Epidermal melanocyte (primary cell): Measurements from ENCODE around the gene BLM.

Source experiments
- DNase-seq: peaks from one replicate; pipeline ENCODE4 v3.0.0; 2011; ENCODE audit warnings: low spot score; ENCODE audit not compliant: insufficient read length

Gene BLM

DNA sequence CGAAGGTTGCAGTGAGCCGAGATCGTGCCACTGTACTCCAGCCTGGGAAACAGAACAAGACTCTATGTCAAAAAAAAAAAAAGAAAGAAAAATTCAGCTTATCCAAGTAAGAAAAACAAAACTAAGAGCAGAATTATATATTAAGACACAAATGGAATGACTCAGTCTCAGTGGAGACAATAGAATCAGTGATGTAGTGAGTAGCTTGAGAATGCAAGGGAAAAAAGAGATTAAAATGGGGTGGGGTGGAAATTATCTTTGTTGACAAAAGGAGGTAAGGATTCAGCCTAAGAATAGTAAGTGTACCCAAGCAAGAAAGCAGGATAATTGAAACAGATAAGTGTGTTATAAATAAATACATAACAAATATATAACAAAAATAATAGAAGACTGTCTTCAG lies 70.7 kb downstream of the BLM start:
- DNase-seq: no peak

DNA sequence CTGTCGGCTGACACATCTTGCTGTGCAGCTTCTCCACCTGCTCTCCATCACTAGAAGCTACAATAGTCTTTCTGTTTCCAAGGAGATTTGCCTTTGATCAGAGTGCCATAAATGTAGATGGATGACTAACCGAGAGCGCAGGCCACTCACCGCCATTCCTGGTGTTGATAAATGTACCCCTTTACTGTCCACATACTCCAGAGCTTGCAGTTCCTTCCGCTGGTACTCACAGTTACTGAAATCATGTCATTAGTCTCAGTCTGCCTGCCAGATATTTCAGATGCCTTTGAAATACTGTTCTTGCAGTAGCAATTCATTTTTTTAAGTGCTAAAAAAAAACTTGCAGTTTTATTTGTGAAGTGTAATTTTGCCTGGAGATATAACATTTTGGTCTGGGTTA lies 72.3 kb downstream of the BLM start:
- DNase-seq: no peak

DNA sequence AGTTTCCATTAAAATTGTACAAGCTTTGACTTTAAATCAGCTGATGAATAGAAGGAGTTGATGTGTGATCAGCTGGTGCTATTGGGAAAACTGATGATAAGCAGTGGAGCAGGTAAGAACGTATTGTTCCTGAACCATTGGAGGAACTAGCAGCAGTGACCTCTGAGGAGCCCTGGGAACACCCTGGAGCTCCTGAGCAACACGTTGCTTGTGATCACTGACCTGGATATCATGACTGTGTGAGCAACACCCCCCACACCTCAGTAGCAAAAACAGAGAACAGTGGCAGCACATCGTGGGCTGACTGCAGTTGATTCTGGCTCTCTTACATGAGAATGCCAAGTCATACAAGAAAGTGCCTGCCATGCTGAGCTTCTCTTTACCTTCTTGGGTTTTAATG lies 72.9 kb downstream of the BLM start:
- no peak for DNase-seq

DNA sequence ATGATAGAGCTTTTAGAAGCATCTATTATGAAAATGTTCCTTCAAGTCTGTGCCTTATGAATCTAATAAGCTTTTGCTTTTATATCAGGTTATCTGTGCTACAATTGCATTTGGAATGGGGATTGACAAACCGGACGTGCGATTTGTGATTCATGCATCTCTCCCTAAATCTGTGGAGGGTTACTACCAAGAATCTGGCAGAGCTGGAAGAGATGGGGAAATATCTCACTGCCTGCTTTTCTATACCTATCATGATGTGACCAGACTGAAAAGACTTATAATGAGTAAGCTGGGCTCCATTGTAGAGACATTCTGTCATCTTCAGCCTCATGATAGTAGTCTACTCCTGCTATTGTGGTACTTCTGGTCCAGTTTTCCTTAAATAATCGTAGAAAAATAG lies 73.4 kb downstream of the BLM start:
- DNase-seq: no peak

DNA sequence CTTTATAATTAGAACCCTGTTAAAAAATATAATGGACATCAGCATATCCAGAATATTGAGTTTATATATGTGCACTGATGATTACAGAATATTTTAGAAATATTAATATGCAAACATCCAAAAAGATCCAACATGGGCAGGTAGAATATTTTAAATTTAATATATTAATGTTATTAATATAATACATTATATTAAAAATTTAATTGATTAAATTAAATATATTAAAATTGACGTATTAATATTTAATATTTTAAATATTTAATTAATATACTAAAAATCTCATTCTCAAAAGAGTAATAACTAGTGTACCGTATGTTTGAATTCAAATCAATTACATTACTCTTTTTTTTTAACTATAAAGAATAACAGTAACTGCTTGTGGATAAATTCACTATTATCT lies 77.4 kb downstream of the BLM start:
- no peak for DNase-seq

DNA sequence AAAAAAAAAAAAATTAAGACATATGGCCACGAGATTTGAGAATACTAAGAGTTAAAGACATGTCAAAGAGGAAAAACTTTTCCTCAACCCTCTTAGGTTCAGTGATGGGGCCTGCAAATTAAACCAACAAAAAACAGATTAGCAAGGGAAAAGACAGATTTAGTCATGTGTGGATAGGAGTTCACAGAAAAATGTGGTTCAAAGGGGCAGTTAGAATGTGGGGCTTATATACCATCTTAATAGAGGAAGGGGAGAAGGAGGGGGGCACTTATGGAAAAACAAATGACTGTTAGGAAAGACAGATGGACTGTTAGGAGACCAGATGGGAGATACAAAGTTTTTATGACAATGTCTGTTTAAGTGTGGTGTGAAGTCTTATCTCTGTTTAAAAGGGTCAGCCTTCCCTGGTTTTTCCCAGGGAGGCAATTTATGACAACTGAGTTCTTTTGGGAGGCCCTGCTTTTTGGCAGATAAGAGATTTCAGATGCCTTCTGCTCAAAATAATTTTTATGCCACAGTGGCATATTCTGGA lies 82.6 kb downstream of the BLM start:
- DNase-seq: no peak

DNA sequence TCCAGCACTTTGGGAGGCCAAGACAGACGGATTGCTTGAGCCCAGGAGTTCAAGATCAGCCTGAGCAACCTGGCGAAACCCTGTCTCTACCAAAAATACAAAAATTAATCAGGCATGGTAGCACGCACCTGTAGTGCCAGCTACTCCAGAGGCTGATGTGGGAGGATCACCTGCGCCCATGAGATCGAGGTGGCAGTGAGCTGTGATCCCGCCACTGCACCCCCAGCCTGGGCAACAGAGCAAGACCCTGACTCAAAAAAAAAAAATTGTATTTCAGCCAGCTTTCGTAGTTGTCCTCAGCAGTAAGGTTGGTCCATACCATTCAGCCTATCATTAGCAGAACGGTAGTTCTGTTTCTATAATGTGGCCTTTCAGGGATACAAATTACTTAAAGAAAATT lies 84.7 kb downstream of the BLM start:
- DNase-seq: no peak

DNA sequence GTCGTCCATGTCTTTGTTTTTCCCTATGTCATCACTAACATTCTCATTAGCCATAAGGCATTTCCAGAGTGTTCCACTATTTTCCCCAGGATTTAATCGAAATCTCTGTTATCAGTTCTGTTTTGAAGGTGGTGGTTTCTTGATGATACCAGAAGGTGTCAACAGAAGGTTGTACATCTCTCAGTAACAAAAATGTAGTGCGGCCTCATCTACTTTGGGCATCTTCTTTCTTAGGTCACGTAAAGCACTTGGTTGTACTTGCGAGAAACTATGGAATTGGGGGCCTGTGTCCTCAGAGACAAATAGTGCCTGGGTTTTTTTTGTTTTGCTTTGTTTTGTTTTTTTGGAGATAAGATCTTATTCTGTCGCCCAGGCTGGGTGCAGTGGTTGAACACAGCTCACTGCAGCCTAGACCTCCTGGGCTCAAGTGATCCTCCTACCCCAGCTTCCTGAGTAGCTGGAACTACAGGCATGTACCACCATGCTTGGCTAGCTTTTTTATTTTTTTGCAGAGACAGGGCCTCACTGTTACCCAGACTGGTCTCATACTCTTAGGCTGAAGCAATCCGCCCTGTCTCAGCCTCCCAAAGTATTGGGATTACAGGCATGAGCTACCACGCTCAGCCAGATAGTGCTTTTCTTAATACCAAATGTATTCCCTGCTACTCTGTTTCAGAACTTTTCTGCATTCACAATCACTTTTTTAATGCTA lies 90.1 kb downstream of the BLM start:
- no peak for DNase-seq

DNA sequence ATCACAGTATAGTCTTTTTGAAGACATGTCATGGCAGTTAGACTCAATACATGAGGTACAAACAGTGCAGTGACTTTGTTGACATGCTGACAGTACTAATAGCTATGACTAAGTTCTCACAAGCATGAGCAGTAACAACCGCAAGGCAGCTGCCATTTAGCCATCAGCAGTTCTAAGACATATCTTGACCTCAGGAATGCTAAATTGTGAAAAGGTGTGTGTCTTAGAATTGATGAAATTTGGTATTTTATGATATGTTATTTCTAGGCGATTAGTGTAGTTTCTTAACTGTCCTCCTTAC lies 90.6 kb downstream of the BLM start:
- no peak for DNase-seq

DNA sequence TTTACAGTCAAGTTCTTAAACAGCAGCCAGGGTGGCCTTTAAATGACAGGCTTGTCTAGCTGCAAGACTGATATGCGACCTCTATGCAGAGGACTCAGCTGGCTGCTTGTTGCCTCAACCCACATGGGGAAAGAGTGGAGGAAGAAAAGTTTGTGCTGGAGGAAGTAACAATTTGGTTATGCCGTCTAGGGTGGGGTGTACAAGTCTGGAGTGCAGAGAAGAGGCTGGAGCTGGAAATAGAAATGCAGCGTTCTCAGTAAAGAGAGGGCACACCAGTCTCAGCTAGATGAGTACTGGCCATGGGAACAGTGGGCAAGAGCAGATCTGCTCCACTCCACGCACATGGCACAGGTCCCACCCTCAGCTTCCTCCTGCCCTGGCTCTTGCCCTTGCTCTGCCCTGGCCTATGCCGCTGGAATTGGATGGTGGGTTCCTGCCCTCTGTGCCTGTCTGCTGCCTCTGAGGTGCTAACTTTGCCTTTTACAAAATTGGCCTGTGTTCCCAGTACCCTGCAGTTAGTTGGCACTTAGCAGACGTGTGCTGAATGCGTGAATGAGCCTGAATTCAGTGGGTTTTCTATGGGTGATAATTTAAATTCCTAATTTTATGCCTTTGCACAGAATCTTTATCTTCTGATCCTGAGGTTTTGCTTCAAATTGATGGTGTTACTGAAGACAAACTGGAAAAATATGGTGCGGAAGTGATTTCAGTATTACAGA lies 91.5 kb downstream of the BLM start:
- no peak for DNase-seq

DNA sequence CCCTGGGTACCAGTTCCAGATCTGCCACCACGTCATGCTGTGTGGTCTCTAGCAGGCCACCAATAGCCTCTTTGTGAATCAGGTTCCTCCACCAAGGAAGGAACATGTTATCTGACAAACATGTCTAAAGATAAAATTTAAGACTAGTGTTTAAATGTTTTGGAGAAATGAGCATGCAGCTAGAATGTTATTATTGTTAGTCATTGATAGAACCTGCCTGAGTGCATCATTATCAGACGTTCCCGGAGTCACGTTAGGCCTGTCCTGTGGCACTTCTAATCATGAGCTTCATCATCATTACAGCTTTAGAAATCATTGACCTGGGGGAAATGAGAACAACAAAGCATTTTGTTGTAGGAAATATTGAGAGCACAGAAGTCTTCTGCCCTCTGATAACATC lies 92.4 kb downstream of the BLM start:
- DNase-seq: no peak

DNA sequence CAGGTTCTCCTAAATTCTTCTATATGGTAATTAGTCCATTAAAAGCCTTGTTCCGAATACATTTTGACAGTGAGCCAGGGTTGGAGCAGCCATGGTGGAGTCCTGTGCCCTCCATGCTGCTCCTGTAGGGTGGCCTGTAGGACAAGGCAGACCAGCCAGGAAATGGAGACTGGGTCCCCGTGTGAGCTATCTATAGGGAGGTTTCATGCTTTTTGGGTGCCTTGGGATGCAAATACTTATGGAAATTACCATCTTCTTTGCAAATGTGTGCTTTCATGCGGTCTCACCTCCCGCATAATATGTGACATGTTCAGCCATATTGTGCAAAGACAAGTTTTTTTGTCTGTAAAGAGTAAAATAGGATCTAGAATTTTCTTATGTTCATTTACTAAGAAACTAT lies 93.2 kb downstream of the BLM start:
- no peak for DNase-seq

DNA sequence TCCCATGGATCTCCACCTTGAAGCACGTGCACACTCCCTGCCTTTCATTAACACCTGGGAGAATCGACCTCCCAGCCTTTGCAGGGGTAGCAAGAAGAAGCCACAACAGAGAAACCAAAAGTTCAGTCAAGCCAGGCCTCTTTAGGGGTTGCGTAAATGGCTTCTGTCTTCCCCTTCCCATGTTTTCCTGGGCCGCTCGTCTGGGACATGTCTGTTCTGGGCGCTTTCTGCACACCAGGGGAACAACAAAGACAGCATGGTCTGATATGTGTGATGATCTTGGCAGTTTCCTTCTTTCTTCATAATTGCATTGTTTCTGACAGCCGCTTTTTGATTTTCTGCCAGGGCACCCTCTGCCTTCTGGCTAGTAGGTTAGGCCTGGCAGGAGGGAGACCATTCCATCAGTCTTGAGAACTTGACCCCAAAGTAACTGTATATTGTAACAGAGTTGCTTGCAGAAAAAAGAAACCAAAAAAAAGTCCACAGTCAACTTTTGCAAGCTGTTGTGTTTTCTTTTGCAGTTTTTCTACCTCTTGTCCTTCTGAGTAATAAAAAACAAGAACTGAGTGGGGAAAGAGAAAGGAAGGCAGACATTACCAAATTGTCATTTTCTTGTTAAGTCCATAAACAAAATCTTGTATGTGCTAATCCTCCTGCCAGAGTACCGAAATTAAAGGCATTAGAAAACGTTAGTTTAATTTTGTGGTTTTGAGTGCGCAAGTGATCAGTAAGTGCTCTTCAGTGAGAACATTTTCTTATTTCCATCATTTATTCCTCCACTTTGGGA lies 95.2 kb downstream of the BLM start:
- no peak for DNase-seq

DNA sequence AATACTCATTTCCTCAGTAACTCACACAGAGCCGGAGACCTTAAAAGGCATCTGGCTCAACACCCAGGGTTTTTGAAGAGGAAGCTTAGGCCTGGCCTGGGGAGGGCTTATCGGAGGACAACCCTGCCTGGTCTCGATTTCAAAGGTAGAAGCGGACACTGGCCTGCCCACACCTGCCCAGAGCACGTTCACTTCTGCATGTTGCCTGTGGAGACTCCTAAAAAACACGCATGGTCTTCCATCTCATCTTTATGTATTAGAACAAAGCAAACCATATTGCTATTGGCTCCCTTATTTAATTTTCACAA lies 95.8 kb downstream of the BLM start:
- no peak for DNase-seq

DNA sequence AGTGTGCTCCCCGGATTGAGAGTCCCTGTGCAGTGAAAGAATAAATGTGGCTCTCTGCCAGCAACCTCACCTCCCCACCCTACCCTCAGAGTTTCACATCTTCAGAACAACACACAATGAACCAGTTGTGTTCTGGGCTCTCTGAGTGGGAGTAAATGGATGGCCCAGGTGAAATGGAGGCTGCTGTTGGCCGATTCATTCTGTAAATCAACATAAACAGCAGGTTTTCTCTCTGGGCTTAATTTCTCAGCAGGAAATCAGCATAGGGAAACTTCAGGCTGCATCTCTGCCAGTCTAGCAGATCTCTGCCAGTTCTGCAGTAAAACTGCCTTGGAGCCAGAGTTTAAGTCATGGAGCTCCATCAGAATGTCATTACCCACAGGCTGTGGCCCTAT lies 96.6 kb downstream of the BLM start:
- DNase-seq: no peak

DNA sequence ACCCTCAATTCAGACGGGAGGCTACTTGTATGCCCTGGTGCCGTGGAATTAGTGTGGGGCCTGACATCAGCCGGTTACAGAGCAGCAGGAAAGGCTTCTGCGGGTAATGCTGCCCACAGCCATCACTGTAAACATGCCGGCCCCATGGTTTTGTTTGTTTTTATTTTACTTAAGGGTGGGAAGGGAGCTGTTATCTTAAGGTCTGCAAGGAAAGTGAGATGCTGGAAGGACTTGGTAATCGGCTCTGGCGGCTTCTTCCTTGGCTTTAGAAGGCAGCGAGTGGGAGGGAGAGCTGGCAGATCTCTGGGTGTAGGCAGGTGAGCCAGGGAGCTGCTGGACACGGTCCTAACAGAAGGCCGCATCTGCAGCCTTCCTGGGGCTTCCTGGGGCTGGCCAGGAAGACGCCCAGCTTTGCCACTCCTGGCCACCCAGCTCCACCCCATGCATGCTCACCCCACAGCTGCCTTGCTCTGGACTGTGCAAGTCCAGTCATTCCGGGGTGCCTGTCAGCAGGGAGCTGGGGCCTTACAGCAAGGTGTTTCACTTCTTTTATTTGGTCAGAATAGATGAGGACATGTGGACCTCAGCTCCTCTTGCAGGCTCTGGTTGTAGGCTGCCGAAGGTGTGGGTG lies 97.2 kb downstream of the BLM start:
- DNase-seq: no peak

DNA sequence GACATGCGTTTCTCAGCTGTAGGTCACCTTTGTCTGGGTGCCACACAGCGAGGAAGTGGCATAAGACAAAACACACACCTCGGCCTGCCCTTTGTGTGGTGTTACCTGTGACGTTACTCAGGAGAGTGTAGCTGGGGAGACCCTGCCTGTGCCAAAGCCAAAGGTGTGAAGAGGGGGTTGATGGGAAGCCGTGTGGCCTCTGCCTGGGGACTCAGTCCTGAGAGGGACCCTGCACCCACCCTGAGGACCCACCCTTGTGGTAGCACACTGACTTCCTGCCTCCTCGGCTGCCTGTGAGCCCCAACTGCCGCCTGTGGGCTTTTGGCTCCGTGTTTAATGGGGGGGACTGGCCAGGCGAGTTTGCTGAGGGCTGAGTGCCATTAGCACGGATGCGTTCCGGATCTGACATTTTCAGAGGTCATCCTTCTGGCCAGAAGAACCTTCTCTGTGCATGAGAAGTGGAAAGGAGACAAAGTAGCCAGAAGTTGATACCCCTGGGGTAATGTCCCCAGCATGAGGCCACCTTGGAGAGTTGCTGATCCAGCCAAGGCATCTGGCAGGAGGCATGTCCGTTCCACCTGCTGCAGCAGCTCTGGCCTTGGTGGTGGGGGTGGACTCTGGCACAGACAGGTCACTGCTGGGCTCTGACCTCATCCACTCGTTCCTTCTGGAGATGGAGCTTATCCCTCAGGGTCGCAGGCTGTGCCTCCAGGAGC lies 99.4 kb downstream of the BLM start:
- DNase-seq: no peak

DNA sequence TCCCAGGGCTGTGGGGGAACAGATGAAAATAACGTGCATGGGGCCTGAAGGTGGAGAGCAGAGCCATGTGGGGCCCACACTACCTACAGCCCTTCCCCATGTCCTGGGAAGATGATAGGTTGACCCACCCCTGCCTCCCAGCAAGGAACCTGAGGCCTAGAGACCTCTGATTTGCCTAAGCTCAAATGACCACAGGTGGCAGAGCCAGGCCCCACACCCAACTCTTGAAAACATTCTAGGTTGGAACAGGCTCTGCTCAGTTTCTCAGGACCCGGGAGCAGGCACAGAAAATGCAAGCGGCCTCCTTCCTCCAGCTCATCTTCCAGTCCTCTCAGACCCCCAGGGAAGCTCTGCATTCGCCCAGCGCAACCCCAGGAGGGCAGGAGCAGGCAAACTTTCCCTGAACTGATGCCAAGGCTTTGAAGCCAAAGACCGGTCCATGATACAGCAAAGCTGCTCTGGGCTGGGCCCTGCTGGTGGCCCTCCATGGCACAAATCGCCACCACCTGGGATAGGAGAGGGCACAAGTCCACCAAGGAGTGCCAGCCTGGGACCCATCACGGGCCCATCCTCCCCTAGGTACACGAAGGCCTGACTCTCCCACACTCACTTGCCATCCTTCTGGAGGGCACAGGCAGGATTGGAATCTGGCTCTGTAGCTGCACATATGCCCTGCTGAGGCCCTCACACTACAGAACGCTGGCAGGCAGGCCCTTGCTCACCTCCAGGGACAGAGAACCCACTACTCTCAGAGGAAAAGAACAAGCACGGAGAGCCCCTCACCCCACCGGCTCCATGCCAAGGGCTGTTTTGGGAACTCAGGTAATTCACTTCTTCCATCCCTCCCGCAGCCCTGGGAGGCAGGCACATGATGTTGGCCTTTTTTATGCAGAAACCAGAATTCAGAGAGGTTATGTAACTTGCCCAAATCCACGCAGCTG lies 100.2 kb downstream of the BLM start:
- DNase-seq: no peak

DNA sequence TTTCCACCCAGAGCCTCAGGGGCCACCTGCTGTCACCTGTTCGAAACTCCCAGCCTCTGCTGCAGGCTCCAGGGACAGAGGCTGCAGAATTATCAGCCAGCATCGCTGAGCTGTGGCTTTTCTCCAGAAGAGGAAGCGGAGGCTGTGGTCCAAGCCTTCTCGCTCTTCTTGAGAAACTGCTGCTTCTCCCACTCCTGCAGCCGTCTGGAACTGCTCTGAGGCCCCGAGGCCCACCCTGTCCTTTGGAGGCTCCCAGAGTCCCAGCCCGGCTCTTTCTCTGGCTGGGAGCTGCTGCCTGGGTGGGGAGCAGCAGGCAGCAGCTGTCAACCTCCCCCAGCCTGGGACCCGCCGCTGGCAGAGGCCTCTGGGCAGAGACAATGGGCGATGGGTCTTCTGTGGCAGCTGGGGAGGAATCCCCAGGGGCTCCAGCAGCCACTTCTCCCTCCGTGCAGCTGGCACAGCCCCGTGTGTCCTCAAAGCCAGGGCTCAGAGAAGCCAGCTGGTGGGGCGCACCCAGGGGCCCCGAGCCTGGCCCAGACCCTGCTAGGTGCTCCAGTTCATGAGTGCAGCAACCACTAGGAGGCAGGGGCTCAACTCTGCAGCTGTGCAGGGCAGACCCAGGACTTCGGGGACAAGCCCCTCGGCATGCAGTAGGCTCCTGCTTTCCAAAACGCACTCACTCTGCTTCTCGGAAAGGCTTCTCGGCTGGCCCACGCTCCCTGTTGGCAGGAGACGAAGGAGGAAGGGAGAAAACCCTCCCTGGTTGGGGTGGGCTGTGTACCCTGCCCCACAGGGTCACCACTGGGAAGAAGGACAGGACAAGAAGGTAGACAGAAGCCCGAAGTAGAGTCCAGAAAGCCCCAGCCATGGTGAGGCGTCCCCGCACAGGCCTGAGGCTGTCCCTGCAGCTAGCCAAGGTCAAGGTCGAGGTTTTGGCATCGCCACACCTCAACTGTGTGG lies 101.4 kb downstream of the BLM start:
- no peak for DNase-seq
